Neutrophil (primary cell): ENCODE results near the gene ETDA.
"Not testable (repeated sequence)": the region's sequence is repeated elsewhere in the genome, so short reads cannot be mapped to it uniquely, and the experiment has no call there.

Experiments
- H3K27ac ChIP-seq: fragments of 200-600 bp; sonication (generic); 2 replicates; pipeline ENCODE4 v1.5.1; 2016; ENCODE audit warnings: mild to moderate bottlenecking, moderate library complexity
- H3K27me3 ChIP-seq: fragments of 200-600 bp; sonication (generic); 2 replicates; pipeline ENCODE4 v1.6.0; 2016; ENCODE audit warnings: mild to moderate bottlenecking
- H3K36me3 ChIP-seq: fragments of 200-600 bp; sonication (generic); 2 replicates; pipeline ENCODE4 v1.5.1; 2017
- H3K4me1 ChIP-seq, 2 experiments: fragments of 200-600 bp in 1 of 2; sonication (generic) in 1 of 2; 1 replicate in 1 of 2; 2 replicates in 1 of 2; pipeline versions ENCODE4 v1.5.1 to v1.6.1; 2013 to 2016; ENCODE audit warnings: low read depth in 1 of 2, low read length in 1 of 2, mild to moderate bottlenecking in 1 of 2, moderate library complexity in 1 of 2; ENCODE audit not compliant: control insufficient read depth in 1 of 2, insufficient read depth in 1 of 2
- H3K4me3 ChIP-seq, 2 experiments: fragments of 200-600 bp in 1 of 2; sonication (generic) in 1 of 2; 1 replicate in 1 of 2; 2 replicates in 1 of 2; pipeline ENCODE4 v1.5.1; 2013 to 2016; ENCODE audit warnings: low read depth in 1 of 2, low read length in 1 of 2, mild to moderate bottlenecking in 1 of 2, moderate library complexity in 1 of 2
- H3K9me3 ChIP-seq: fragments of 200-600 bp; sonication (generic); 2 replicates; pipeline ENCODE4 v1.5.1; 2016
- TF ChIP-seq, protein P1 (sequence below): fragments of 200-600 bp; sonication (generic); IDR thresholded peaks from 2 replicates; pipeline ENCODE4 v1.5.1; 2016; ENCODE audit warnings: antibody characterized with exemption

The ETDA gene

GRCh38 chrX:135252011-135252518 lies at the start of gene ETDA:
TSS of gene ETDA (plus strand) at chrX:135252061. CDS start at chrX:135253277, 1,216 bp downstream.
- not testable (repeated sequence) for H3K36me3 ChIP-seq, H3K27me3 ChIP-seq, H3K4me1 ChIP-seq, H3K27ac ChIP-seq, H3K9me3 ChIP-seq, H3K4me3 ChIP-seq

GRCh38 chrX:135206427-135206826 lies 45.4 kb upstream of the ETDA start:
- H3K4me3 ChIP-seq, H3K4me1 ChIP-seq, H3K27ac ChIP-seq, H3K9me3 ChIP-seq, H3K27me3 ChIP-seq, H3K36me3 ChIP-seq: not testable (repeated sequence)

DNA sequence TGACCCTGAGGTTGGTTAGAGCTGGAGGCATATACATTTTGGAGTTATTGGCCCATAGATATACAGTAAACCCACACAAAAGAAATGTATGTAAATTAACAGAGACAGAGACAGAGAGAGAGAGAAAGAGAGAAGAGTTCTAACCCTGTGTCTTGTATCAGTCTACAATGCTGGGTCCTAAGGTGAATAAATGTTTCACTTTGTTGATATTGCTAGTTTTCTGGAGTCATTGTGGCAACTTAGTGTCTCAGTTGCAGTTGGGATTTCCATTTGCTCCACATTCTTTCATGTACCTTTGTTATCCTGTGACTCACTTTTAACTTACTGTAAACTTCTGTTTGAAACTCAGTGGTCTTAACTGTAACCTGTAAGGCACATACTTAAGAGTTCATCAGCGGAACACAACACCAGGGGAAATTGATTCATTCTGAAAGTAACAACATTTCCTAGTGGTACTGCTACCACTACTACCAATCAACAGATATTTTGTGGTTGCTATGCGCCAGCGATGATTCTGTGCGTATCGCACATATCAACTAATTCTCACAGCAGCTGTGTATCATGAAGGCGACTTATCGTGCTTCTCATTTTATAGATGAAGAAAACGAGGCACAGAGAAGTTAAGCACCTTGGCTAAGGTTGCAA lies 38.5 kb upstream of the ETDA start:
- Histone ChIP-seq H3K9me3 (no peaks in the 10 kb centered on the region), H3K36me3 (no peaks in the 10 kb centered on the region), H3K27me3 (peaks cover 5% of the 10 kb centered on the region), H3K4me1 (no peaks in the 10 kb centered on the region), H3K4me3 (no peak overlapping the region), H3K27ac (no peak overlapping the region)
- TF ChIP-seq, protein P1, sequence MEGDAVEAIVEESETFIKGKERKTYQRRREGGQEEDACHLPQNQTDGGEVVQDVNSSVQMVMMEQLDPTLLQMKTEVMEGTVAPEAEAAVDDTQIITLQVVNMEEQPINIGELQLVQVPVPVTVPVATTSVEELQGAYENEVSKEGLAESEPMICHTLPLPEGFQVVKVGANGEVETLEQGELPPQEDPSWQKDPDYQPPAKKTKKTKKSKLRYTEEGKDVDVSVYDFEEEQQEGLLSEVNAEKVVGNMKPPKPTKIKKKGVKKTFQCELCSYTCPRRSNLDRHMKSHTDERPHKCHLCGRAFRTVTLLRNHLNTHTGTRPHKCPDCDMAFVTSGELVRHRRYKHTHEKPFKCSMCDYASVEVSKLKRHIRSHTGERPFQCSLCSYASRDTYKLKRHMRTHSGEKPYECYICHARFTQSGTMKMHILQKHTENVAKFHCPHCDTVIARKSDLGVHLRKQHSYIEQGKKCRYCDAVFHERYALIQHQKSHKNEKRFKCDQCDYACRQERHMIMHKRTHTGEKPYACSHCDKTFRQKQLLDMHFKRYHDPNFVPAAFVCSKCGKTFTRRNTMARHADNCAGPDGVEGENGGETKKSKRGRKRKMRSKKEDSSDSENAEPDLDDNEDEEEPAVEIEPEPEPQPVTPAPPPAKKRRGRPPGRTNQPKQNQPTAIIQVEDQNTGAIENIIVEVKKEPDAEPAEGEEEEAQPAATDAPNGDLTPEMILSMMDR, result no peak

DNA sequence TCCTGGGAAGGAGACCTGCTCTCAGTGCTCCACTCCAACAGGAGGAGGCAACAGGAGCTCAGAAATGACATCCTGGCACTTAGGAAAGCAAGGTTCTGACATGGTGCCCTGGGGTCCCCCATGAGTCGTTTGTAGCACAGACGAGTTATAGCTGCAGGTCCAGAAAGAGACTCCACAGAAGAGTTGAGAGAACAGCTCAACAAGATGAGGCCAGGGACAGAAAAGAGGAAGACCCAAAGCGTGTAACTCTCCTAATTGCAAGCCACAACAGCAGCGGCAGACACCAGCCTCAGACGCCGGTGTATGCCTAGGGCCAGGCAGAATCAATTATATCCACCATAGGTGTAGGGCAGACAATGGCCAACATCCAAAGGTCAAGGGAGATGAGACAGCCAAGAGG lies 5.9 kb upstream of the ETDA start:
- H3K27ac ChIP-seq, H3K9me3 ChIP-seq, H3K4me1 ChIP-seq, H3K27me3 ChIP-seq, H3K36me3 ChIP-seq, H3K4me3 ChIP-seq: not testable (repeated sequence)

DNA sequence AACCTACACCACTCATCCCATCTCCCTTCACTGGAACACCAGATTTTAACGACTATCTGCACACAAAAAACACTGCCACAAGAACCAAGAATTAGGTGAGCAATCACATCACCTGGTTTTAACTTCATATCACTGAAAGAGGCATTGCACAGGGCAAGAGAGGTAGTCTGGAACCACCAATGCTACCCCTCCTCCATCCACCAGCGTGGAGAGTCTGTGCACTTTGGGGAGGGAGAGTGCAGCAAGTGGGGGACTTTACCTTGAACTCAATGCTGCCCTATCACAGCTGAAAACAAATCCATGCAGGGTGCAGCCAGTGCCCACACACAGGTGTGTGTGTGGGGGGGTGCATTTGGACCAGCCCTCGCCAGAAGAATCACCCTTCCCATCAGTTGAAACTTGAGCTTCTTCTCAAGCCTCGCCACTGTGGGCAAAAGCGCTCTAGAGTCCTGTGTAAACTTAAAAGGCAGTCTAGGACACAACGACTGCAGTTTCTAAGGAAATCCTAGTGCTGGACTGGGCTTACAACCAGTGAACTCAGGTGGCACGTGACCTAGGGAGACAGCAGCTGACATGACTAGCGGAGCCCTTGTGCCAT lies 4.3 kb downstream of the ETDA start:
- H3K4me3 ChIP-seq, H3K27ac ChIP-seq, H3K4me1 ChIP-seq, H3K36me3 ChIP-seq, H3K27me3 ChIP-seq, H3K9me3 ChIP-seq: not testable (repeated sequence)

DNA sequence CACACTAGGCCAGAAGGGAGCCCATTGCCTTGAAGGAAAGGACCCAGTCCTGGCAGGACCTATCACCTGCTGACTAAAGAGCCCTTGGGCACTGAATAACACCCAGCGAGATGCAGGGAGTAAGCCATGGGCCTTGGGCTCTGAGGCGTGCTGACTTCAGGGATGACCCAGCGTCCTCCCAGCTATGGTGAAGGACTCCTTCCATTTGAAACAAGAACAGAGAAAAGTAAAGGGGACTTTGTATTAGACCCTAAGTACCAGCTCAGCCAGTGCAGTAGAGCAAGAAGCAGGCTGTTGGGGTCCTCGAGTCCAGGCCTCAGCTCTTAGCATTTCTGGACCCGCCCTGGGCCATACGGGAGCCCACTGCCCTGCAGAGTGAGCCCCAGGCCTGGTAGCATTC lies 5.1 kb downstream of the ETDA start:
- Histone ChIP-seq H3K36me3 (no peaks in the 10 kb centered on the region), H3K9me3 (no peaks in the 10 kb centered on the region)
- TF ChIP-seq, protein P1, result no peak

DNA sequence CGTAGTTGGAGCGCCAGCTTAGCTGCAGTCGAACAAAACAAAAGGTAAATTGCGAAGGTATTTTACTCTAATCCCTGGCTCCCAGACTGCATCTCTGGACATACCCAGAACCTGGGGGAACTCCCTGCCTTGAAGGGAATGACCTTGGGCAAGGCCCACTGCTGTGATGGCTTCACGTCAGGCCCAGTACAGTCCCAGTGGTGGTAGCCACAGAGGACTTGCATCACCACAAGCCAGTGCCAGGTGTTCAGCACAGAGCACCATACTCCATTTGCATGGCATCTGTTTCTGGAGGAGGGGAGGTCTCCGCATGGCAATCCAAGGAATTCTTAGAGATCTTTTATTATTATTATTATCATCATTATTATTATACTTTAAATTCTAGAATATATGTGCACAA lies 5.6 kb downstream of the ETDA start:
- Histone ChIP-seq H3K9me3 (no peaks in the 10 kb centered on the region), H3K36me3 (no peaks in the 10 kb centered on the region), H3K27ac (no peak overlapping the region), H3K27me3 (no peaks in the 10 kb centered on the region), H3K4me3 (no peak overlapping the region), H3K4me1 (no peaks in the 10 kb centered on the region)
- TF ChIP-seq, protein P1, result no peak

More for the DNA sequence above, 5.1 kb downstream of the ETDA start:
- Histone ChIP-seq H3K4me3 (no peak overlapping the region), H3K27ac (no peak overlapping the region), H3K4me1 (no peaks in the 10 kb centered on the region), H3K27me3 (no peaks in the 10 kb centered on the region)

GRCh38 chrX:135260976-135261375 lies 9.1 kb downstream of the ETDA start:
- not testable (repeated sequence) for H3K9me3 ChIP-seq, H3K4me3 ChIP-seq, H3K4me1 ChIP-seq, H3K27ac ChIP-seq, H3K36me3 ChIP-seq, H3K27me3 ChIP-seq

DNA sequence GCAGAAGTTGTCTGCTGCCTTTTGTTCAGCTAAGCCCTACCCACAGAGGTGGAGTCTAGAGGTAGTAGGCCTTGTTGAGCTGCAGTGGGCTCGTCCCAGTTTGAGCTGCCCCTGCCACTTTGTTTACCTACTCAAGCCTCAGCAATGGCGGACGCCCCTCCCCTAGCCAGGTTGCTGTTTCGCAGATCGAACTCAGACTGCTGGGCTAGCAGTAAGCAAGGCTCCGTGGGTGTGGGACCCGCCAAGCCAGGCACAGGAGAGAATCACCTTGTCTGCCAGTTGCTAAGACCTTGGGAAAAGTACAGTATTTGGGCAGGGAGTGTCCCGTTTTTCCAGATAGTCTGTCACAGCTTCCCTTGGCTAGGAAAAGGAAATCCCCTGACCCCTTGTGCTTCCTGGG lies 11.5 kb downstream of the ETDA start:
- not testable (repeated sequence) for H3K4me3 ChIP-seq, H3K4me1 ChIP-seq, H3K27me3 ChIP-seq, H3K9me3 ChIP-seq, H3K27ac ChIP-seq, H3K36me3 ChIP-seq
